Keratinocyte (primary cell): ENCODE data around the gene NBPF26.
"Not testable (repeated sequence)": the region's sequence is repeated elsewhere in the genome, so short reads cannot be mapped to it uniquely, and the experiment has no call there.

ENCODE experiments used
- EZH2 ChIP-seq: IDR thresholded peaks from one replicate; pipeline ENCODE4 v1.6.1; 2012; ENCODE audit warnings: inconsistent platforms, mild to moderate bottlenecking, low read length, moderate library complexity
- TF ChIP-seq, protein P1 (sequence below), 3 experiments: IDR thresholded peaks in 1 of 3; conservative IDR thresholded peaks in 1 of 3; optimal IDR thresholded peaks in 1 of 3; 2 replicates in 2 of 3; 3 replicates in 1 of 3; pipeline versions ENCODE3 to v1.5.1; 2011; ENCODE audit warnings: low read length in 3 of 3, mild to moderate bottlenecking in 3 of 3, moderate library complexity in 2 of 3, control low read depth in 1 of 3, inconsistent platforms in 1 of 3; ENCODE audit not compliant: insufficient read depth in 2 of 3; ENCODE audit errors: extremely low read depth in 1 of 3

GRCh38 chr1:120850537-120851421, 127.0 kb downstream of the NBPF26 start:
- TF ChIP-seq, protein P1, sequence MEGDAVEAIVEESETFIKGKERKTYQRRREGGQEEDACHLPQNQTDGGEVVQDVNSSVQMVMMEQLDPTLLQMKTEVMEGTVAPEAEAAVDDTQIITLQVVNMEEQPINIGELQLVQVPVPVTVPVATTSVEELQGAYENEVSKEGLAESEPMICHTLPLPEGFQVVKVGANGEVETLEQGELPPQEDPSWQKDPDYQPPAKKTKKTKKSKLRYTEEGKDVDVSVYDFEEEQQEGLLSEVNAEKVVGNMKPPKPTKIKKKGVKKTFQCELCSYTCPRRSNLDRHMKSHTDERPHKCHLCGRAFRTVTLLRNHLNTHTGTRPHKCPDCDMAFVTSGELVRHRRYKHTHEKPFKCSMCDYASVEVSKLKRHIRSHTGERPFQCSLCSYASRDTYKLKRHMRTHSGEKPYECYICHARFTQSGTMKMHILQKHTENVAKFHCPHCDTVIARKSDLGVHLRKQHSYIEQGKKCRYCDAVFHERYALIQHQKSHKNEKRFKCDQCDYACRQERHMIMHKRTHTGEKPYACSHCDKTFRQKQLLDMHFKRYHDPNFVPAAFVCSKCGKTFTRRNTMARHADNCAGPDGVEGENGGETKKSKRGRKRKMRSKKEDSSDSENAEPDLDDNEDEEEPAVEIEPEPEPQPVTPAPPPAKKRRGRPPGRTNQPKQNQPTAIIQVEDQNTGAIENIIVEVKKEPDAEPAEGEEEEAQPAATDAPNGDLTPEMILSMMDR (optimal IDR thresholded peaks at IDR 0.05 in 1 of 3, IDR thresholded peaks at IDR 0.05 in 1 of 3, conservative IDR thresholded peaks at IDR 0.05 in 1 of 3; ENCODE audit: extremely low read depth in 1 of 3, insufficient read depth in 2 of 3, low read length in 3 of 3): not testable (repeated sequence)
- not testable (repeated sequence) for TF ChIP-seq EZH2
